GM18520 (cell line): Measurements from ENCODE around the gene LARP1.
"Not testable (repeated sequence)": the region's sequence is repeated elsewhere in the genome, so short reads cannot be mapped to it uniquely, and the experiment has no call there.

Experiments used
- ATAC-seq: cut with Tn5 transposase; IDR thresholded peaks from one replicate; pipeline ENCODE4 v1.9.1; 2021; ENCODE audit not compliant: unreplicated experiment

LARP1 gene

DNA sequence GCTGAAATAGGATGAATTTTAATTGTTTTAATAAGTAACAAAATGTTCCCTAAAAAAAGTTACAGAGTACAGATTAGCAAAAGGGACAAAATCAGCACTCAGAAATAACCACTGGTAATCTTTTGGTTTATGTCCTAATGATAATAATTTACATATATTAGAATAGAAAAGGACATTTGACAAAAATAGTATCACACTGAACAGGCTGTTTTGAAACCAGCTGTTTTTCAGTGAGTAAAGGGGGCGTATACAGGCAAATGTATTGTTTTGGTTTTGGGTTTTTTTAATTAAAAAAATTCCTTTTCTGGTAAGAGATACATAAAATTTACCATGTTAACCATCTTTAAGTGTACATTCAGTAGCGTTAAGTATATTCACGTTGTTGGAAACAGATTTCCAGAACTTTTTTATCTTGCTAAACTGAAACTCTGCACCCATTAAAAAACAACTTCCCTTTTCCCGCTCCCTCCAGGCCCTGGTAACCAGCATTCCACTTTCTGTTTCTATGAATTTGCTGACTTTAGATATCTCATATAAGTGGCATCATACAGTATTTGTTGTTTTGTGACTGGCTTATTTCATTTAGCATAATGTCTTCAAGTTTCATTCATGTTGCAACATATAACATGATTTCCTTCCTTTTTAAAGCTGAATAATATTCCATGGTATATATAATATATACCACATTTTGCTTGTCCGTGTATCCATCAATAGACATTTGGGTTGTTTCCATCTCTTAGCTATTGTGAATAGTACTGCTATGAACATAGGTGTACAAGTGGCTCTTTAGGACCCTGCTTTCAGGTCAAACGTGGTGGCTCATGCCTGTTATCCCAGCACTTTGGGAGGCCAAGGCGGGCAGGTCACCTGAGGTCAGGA, 20.6 kb upstream of the LARP1 start:
- no peak for ATAC-seq

DNA sequence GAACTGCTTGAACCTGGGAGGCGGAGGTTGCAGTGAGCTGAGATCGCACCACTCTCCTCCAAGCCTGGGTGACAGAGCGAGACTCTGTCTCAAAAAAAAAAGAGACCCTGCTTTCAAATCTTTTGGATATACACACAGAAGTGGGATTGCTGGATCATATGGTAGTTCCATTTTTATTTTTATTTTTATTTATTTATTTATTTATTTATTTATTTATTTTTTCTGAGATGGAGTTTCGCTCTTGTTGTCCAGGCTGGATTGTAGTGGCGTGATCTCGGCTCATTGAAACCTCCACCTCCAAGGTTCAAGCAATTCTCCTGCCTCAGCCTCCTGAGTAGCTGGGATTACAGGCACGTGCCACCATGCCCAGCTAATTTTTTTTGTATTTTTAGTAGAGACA, 19.8 kb upstream of the LARP1 start:
- ATAC-seq: not testable (repeated sequence)

DNA sequence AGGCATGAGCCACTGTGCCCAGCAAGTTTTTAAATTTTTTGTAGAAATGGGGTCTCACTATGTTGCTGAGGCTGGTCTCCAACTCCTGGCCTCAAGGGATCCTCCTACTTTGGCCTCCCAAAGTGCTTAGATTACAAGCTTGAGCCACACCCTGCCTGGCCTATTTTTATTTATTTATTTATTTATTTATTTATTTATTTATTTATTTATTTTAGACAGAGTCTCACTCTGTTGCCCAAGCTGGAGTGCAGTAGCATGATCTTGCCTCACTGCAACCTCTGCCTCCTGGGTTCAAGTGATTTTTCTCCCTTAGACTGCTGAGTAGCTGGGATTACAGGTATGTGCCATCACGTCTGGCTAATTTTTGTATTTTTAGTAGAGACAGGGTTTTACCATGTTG, 18.8 kb upstream of the LARP1 start:
- not testable (repeated sequence) for ATAC-seq

DNA sequence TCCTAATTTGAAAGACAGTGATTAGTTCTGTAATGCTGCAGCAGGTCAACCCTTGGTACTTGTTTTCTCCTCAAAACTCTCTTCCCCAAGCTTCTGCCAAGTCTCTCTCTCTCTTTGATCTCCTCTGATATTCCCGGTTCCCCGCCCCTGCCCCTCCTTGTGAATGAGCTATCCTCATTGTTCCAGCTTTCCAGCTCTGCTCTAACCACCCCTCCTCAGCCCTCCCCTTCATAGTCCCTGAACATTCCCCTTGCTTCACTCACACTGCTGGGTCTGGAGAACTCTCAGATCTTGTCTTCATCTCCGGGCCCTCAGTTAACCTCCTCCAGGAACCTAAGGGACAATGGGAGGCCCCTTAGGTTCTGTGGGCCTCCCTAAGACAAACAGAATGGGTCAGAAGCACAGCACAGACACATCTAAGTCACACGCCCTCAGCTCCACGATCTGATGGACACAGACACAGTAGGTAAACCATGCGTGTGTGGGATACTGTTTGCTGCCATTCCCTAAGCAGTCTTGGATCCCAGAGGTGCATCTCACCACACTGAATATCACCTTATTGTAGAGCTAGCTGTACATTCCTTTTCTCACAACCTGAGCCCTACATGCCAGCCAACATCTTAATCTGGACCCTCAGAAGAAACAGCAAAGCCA, 17.4 kb upstream of the LARP1 start:
- ATAC-seq: no peak

DNA sequence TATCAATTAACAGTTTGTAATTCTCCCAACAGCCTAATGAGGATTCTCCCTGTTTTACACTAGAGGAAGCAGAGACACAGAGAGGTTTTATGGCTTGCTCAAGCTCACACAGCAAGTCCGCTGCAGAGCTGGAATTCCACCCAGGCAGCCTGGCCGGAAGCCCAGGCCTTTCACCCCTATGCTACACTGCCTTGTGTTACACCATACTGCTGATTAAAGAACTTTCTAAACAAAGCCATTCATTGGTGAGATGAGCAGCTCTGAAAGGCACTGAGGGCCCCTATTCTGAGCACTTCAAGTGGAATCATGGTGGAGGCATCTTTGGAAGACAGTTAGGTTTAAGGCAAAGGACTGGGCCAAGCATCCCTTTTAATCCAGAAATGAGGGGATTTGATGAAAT, 14.7 kb upstream of the LARP1 start:
- ATAC-seq: no peak

DNA sequence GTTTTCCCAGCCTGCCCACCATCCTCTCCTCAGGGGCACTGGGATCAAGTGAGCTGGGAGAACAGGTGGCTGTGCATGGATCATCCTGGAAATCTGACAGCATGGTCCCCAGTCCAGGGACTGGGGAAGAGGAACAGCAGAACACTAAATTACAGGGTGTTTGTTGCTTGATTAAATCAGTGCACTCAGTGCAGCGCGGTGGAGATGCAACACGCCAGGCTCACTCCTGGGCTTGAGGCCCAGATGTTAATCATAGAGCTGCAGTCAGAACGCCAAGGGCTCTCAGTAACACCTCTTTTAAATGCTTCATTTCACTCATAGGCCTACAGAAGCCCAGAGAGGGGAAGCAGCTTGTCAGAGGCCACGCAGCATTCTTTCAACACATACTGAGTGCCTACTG, 14.2 kb upstream of the LARP1 start:
- ATAC-seq: no peak

DNA sequence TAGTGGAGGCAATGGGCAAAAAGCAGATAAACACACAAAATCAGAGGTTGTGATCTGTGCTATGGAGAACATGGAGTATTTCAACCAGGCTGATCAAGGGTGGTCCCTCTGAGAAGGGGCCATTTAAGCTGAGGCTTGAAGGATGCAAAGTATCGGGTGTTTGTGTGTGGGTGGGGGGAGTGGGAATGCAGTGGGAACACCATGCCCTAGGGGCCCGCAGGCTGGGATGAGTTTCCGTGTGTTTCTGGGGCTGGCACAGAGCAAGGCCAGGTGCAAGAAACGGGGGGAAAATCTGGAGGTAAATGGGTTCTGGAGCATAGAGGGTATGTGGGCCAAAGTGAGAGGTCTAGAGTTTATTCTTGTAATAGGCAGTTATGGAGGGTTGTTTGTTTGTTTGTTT, 13.8 kb upstream of the LARP1 start:
- ATAC-seq: no peak

DNA sequence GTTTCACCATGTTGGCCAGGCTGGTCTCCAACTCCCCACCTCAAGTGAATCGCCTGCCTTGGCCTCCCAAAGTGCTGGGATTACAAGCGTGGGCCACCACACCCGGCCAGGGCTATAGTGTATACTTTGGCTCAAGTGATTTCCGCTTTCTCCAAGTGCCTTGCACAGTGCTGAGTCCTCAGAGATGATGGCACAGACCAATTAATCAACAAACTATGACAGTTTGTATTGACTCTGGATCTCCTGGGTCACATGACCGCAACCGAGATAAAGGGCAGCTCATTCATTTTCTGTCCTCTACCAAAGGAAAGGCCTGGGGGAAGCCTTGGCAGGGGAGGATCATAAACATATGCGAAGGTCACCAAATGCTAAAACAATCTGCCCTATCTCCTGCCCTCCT, 11.4 kb upstream of the LARP1 start:
- no peak for ATAC-seq

DNA sequence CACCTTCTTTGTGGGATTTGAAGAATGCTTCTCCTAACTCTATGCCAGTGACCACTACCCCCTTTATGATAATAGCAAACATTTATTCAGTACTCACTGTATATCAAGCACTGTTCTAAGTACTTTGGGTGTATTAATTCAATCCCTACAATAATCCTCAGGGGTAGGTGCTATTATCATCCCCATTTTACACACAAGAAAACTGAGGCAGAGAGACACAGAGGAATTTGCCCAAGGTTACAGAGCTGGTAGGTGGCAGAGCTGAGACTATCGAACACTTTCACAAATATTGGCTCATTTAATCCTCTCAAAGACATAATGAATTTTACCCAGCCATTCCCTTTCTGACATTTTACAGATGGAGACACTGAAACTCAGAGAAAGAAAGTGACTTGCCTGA, 9.8 kb upstream of the LARP1 start:
- ATAC-seq: no peak

DNA sequence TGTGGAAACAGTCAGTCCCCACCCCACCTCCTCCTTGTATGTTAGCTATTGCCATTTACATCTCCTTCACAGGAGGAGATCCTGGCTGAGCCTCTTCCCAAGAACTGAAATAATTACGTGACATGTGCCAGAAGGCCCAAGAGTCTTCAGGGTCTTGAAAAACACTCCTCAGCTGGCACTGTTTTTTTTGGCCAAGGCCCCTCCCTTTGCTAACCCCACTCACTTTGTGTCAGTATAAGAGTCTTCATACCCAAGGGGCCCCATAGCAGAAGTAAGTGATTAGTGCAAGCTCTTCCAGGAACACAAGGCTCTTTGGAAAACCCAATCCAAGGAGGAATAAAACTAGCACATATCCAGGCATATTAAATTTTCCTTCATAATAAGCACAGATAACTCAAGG, 5.7 kb upstream of the LARP1 start:
- ATAC-seq: no peak

DNA sequence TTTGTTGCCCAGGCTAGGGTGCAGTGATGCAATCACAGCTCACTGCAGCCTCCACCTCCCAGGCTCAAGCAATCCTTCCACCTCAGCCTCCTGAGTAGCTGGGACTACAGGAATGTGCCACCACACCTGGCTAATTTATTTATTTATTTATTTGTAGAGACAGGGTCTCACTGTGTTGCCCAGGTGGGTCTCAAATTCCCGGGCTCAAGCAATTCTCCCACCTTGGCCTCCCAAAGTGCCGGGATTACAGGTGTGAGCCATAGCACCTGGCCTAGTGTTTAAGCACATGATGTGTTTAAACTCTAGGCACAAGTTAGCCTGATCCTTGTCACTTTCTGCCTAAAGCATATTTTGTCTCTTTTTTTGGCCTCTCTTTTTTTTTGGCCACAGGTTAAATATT, 4.5 kb upstream of the LARP1 start:
- not testable (repeated sequence) for ATAC-seq

DNA sequence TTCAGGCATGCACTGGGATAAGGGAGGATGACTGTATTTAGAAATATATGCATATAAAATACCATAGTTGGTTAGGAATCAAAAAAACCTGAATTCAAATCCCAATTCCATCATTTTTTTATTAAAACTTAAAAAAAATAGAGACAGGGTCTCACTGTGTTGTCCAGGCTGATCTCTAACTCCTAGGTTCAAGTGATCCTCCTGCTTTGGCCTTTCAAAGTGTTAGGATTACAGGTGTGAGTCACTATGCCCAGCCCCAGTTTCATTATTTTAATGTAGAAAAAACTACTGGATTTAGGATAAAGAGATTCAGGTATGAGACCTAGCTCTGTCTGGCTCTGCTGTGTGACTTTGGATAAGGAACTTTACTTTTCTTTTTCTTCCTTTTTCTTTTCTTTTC, 3.3 kb upstream of the LARP1 start:
- no peak for ATAC-seq

DNA sequence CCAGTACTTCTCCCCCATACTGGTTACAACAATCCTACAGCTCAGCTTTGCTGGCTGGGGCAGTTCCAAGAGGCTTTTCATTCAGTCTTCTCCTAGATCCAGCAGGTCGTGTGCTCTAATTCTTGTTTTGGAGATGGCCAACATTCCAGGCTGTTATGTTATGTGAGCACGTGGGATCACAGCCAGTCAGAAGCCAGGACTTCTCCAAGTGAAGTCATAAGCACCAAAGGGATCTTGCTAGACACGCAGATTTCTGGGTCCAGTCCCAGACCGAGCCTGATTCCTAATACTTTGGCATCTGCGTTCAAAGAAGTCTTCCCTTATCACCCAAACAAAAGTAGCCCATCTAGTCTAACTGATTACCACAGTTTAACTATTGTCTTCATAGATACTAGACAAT, 1.4 kb upstream of the LARP1 start:
- ATAC-seq: no peak

DNA sequence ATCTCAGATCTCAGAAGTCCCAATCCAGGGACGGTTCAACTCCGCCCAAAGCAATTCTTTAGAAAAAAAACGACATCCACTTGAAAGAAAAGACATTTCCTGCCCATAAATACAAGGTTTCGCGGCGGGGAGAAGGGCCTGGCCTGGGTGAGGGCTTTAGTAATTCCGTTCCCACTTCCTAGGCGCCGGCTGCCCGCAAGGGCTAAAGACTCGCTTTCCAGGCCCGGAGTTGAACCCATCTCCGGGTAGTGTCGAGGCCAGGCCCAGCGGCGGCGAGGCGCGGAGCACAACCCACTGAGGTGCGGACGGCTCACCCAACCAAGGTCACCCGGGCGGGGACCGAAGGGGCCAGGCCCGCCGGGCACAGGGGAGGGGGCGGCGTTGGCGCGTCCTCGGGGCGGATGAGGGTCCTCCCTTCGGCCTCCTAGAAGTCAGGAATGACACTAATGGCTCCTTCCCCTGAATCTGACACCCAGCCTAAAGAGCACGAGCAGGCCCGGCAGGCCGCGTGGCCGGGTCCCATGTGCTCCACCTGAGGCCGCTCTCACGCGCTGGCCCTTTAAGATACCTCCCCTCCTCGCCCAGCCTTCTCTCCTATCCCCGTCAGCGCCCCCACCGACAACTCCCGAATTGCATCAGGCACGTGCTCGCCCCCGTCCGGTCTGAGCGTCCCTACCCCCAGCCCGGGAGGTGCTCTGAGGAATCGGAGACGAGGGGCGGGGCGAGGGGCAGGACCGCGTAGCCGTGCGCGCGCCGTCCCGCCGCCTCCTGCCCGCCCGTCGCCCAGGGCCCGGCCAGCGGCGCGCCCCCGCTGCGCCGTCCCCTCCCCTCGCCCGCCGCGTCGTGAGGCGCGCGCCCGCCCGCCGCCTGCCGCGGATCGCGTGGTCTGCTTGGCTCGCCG, 467 bp upstream of the LARP1 start:
- peak; percentile 85 for ATAC-seq

DNA sequence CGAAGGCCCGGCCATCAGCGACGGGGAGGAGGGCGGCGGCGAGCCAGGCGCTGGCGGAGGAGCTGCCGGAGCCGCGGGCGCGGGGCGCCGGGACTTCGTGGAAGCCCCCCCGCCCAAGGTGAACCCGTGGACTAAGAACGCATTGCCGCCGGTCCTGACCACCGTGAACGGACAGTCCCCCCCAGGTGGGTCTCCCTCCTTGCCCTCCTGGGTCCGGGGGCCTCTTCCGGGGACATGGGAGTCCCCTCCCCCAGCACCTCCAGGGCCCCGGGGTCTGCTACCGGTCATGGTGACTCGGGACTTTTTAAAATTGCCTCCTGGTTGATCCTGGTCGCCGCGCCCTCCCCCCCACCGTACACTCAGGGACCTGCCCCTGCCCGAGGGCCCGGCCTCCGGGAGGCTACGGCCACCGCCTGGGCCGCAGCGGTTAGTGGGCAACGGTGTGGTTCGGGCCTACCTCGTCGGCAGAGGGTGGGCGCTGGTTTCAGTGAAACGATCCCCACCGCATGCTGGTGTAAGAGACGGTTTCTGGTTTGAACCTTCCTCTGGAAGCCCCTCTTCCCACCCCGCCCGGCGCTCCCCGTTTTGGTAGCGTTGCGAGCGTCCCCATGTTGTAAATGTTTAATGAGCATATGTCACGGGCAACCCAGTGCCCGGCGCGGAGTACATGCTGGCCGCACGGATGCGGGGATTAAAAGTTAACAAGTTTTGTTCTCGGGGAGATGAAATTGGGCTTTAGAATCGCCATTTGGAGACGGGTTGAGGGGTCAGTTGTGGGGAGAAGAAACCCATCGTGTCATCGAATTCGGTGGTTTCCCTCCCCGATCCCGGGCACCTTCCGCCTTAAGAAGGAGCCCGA, 1.1 kb downstream of the LARP1 start:
- no peak for ATAC-seq

DNA sequence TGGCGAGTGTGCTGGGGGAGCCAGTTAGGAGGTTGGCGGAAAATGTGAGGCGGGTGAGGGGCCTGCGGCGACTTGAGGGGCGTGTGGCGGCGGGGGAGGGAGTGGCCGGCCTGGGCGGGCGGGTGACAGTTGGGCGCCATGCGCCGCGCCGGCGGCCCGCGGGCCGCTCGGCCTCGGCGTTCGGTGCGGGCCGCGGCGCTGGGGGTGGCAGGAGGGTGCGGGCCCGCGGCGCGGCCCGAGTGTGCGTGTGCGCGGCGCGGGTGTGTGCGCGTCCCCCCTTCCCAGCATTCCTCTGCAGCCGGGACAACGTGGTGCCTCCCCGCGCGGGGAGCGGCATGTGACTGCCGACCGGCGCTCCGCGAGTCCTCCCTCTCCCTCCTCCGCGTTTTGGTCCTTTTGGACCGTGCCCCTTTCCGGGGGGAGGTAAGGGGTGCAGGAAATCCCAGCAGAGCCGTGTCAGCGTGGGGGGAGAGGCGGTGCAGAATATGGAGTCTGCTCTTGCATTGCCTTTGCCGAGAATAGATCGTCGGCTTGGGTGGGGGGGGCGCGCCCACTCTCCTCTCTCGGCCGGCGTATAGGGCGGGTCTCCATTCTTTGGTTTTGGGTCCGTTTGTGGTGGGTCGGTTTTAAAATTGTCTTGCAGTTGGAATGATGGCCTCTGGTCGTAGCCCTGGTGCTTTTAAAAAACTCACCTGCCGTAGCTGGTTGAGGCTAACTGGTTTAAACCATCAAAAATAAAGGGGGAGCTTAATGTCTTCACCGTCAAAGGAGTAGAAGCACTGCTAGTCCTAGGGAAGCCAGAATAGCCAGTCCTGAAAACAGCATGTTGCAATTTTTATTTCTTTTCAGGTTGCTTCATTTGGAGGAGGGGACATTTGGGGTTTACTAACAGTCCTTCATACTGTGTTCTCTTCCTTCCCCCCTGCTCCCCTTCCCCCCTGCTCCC, 2.0 kb downstream of the LARP1 start:
- no peak for ATAC-seq

DNA sequence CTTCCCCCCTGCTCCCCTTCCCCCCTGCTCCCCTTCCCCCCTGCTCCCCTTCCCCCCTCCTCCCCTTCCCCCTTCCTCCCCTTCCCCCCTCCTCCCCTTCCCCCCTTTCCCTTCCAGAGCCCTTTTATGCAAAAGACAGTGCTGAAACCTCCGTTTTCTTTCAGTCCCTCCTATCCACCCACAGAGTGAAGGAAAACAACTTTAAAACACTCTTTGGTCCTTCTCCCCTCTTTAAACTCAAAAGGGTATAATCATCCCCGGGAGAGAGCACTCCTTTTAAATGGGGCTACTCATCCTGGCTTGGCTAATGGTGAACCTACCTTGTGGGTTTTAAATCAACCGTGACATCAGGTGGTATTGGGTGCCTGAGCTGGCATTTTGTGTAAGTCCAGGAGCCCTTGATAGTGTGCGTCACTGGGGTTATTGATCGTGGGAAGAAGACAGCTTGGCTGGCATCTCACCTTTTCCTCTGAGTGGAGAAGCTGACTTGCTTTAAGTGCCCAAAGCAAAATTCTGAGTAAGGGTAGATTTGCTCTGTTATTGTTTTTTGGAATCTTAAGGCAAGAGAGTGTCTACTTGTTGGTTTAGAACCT, 2.7 kb downstream of the LARP1 start:
- no peak for ATAC-seq

DNA sequence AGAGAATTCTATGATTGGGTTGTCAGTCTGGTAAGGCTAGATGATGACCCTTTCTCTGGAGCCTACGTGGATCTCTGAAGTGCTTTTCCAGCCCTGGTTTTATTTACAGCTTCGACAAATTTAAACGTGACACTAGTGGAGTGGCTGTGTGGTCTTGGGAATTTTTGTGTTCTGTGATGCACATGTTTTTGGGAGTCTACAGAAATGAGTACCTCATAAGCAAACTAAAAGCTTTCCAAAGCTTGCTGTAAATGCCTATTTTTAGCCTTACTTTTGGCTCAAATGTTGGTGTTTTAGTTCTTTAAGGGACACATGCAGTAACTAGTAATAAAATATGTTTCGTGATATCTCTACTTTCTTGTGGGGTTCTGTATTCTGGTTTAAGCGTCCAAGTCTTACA, 3.3 kb downstream of the LARP1 start:
- ATAC-seq: no peak

DNA sequence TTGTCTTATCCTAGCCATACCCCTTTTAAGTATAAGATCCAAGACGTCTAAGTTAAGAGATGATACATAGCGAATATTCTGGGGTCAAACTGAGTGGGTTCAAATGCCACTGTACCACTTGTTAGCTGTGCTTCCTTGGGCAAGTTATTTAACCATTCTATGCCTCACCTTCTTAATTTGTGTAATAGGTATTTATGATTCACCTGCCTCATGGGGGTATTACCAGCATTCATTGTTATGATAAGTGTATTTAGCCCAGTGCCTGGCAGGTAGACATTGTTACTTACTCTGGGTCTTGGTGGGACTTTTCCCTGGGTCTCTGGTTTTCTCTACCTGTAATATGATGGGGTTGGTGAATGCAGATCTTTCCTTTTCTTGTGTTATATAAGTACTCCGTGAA, 3.8 kb downstream of the LARP1 start:
- ATAC-seq: no peak
